Trophoblast cell (in vitro differentiated cells and primary cell): ENCODE measurements around the gene BCAN.

Experiments used
- DNase-seq, 2 donors: peaks; one replicate each; pipeline ENCODE4 v3.0.0-alpha.2; 2016
- H2AFZ ChIP-seq: 2 replicates; pipeline ENCODE4 v1.6.1; 2013; ENCODE audit warnings: low read length, moderate library complexity, mild to moderate bottlenecking; ENCODE audit not compliant: insufficient read depth, poor library complexity
- H2AK5ac ChIP-seq: 2 replicates; pipeline ENCODE4 v1.6.1; 2013; ENCODE audit warnings: mild to moderate bottlenecking, low read length
- H2BK120ac ChIP-seq: 2 replicates; pipeline ENCODE4 v1.6.1; 2013; ENCODE audit warnings: low read length, mild to moderate bottlenecking, moderate library complexity; ENCODE audit not compliant: insufficient read depth, poor library complexity
- H2BK12ac ChIP-seq: 2 replicates; pipeline ENCODE4 v1.6.1; 2013; ENCODE audit warnings: mild to moderate bottlenecking, low read length, moderate library complexity
- H2BK5ac ChIP-seq: 2 replicates; pipeline ENCODE4 v1.6.1; 2013; ENCODE audit warnings: low read length, low read depth, moderate library complexity, mild to moderate bottlenecking; ENCODE audit not compliant: poor library complexity
- H3K14ac ChIP-seq: 2 replicates; pipeline ENCODE4 v1.6.1; 2013; ENCODE audit warnings: mild to moderate bottlenecking, low read length
- H3K18ac ChIP-seq: 2 replicates; pipeline ENCODE4 v1.6.1; 2013; ENCODE audit warnings: mild to moderate bottlenecking, low read length
- H3K23ac ChIP-seq: 2 replicates; pipeline ENCODE4 v1.6.1; 2013; ENCODE audit warnings: low read length
- H3K27ac ChIP-seq: 2 replicates; pipeline ENCODE4 v1.5.1; 2013; ENCODE audit warnings: low read depth, mild to moderate bottlenecking, inconsistent platforms, low read length, moderate library complexity
- H3K27me3 ChIP-seq: 2 replicates; pipeline ENCODE4 v1.6.1; 2013; ENCODE audit warnings: inconsistent platforms, mild to moderate bottlenecking, low read length, moderate library complexity; ENCODE audit not compliant: insufficient read depth
- H3K36me3 ChIP-seq, 2 experiments: 1 replicate in 1 of 2; 2 replicates in 1 of 2; pipeline ENCODE4 v1.6.1; 2013; ENCODE audit warnings: low read length in 2 of 2, mild to moderate bottlenecking in 2 of 2, moderate library complexity in 1 of 2; ENCODE audit not compliant: insufficient read depth in 2 of 2, control insufficient read depth in 1 of 2
- H3K4ac ChIP-seq: 2 replicates; pipeline ENCODE4 v1.6.1; 2013; ENCODE audit warnings: low read depth, mild to moderate bottlenecking, low read length, moderate library complexity
- H3K4me1 ChIP-seq, 2 experiments: 1 replicate in 1 of 2; 2 replicates in 1 of 2; pipeline ENCODE4 v1.6.1; 2013; ENCODE audit warnings: low read length in 2 of 2, mild to moderate bottlenecking in 2 of 2, moderate library complexity in 1 of 2; ENCODE audit not compliant: insufficient read depth in 2 of 2, control insufficient read depth in 1 of 2
- H3K4me2 ChIP-seq: 2 replicates; pipeline ENCODE4 v1.6.1; 2013; ENCODE audit warnings: inconsistent platforms, mild to moderate bottlenecking, low read length, moderate library complexity
- H3K4me3 ChIP-seq: 2 replicates; pipeline ENCODE4 v1.5.1; 2013; ENCODE audit warnings: mild to moderate bottlenecking, low read depth, low read length, inconsistent platforms
- H3K79me1 ChIP-seq: one replicate; pipeline ENCODE4 v1.6.1; 2013; ENCODE audit warnings: low read length
- H3K79me2 ChIP-seq: 2 replicates; pipeline ENCODE4 v1.6.1; 2013; ENCODE audit warnings: low read length, mild to moderate bottlenecking; ENCODE audit not compliant: control insufficient read depth, insufficient read depth, poor library complexity
- H3K9ac ChIP-seq: 2 replicates; pipeline ENCODE4 v1.6.1; 2013; ENCODE audit warnings: mild to moderate bottlenecking, low read length
- H3K9me3 ChIP-seq: 2 replicates; pipeline ENCODE4 v1.6.1; 2013; ENCODE audit warnings: low read depth, mild to moderate bottlenecking, control low read depth, inconsistent platforms, low read length; ENCODE audit not compliant: insufficient read depth
- H4K12ac ChIP-seq: 2 replicates; pipeline ENCODE4 v1.6.1; 2013; ENCODE audit warnings: low read depth, mild to moderate bottlenecking, low read length, moderate library complexity
- H4K8ac ChIP-seq: 2 replicates; pipeline ENCODE4 v1.6.1; 2013; ENCODE audit warnings: low read depth, mild to moderate bottlenecking, low read length, moderate library complexity
- H4K91ac ChIP-seq: one replicate; pipeline ENCODE4 v1.6.1; 2013; ENCODE audit warnings: low read depth, mild to moderate bottlenecking, low read length, moderate library complexity
- WGBS: extraction: QIAGEN DNeasy Blood & Tissue Kit; methylation state at CpG from one replicate; pipeline ENCODE4 v1.1.7; 2013; ENCODE audit warnings: missing lambda C conversion rate; ENCODE audit not compliant: insufficient read length, insufficient coverage; ENCODE audit errors: extremely low coverage; 5-methylcytosine and 5-hydroxymethylcytosine counted together

Gene BCAN

DNA sequence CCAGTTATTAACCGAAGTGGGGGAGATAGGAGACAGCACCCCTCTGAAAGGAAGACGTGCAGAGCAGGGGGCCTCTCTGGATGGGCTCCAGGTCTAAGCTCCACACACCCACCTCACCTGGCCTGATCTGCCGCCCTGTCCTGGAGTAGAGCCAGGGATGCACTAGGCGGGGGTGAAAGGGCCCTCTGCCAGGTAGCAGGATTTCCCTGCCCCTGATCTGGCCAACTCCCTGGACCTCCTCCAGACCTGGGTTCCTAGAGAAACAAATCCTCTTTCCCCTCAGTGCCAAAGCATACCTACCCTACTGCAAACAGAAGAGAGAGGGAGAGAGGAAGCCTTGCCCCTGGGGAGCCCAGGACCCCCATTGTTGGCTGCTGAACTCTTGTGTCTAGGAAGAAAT, 61.4 kb downstream of the BCAN start:
- H3K36me3 ChIP-seq, result peaks cover 22 to 26% of the 10 kb centered on the region in 2 experiments
- H3K23ac ChIP-seq, result no peak overlapping the region
- H3K9me3 ChIP-seq, result peaks cover 3% of the 10 kb centered on the region
- no peak overlapping the region for H3K4me3 ChIP-seq
- no peak overlapping the region for H3K4ac ChIP-seq
- H4K8ac ChIP-seq, result no peak overlapping the region
- no peak overlapping the region for H2BK120ac ChIP-seq
- H4K12ac ChIP-seq, result no peak overlapping the region
- H3K4me2 ChIP-seq, result peak overlapping the region; percentile 55
- H3K79me2 ChIP-seq, result no peaks in the 10 kb centered on the region
- H4K91ac ChIP-seq, result no peak overlapping the region
- no peak overlapping the region for H3K14ac ChIP-seq
- H3K27me3 ChIP-seq, result peaks cover 3% of the 10 kb centered on the region
- H3K27ac ChIP-seq, result no peak overlapping the region
- peak overlapping the region; percentile 4 for H3K18ac ChIP-seq
- H3K4me1 ChIP-seq, result peaks cover 40 to 57% of the 10 kb centered on the region in 2 experiments
- DNase-seq, result no peak
- H2AFZ ChIP-seq, result no peak overlapping the region
- H2BK5ac ChIP-seq, result no peak overlapping the region
- no peak overlapping the region for H3K9ac ChIP-seq
- WGBS, result no CpG with 5 or more reads among the region's 4 CpGs
- no peak overlapping the region for H2BK12ac ChIP-seq
- H3K79me1 ChIP-seq, result peaks cover 21% of the 10 kb centered on the region
- H2AK5ac ChIP-seq, result no peak overlapping the region

GRCh38 chr1:156703741-156704140, 61.8 kb downstream of the BCAN start:
- no peak overlapping the region for H3K4ac ChIP-seq
- no peak overlapping the region for H2BK5ac ChIP-seq

DNA sequence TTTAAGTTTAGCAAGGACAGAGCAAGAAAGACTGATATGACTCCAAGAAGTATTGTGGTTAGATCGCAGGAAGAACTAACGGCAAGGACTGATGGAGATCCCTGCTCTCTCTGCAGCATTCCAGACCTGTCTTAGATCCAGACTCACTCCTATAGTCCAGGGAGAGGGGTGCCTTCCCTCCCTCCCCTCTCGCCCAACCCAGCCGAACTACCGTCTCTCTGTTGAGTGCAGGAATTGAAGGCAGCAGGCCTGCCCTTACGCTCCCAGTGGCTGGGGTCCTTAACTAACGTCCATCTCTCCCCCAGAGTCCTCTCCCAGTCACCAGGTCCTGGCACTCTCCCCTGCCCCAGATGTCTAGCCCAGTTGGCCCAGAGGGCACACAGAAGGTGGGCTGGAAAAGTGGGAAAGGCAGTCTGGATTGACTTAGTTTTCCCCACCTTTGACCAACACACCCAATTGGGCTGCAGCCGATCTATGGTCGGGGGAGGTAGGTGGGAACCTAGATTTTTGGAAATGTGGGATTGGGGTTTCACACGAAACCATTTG, 62.3 kb downstream of the BCAN start:
- H3K79me2 ChIP-seq, result no peaks in the 10 kb centered on the region
- peak overlapping the region; percentile 39 for H4K8ac ChIP-seq
- peak overlapping the region; percentile 70 for H4K91ac ChIP-seq
- H3K14ac ChIP-seq, result peak overlapping the region; percentile 54
- no peak overlapping the region for H3K23ac ChIP-seq
- peak overlapping the region; percentile 8 for H2BK12ac ChIP-seq
- H2BK120ac ChIP-seq, result peak overlapping the region; percentile 53
- H2AK5ac ChIP-seq, result peak overlapping the region; percentile 40
- peaks cover 3% of the 10 kb centered on the region for H3K27me3 ChIP-seq
- no peak overlapping the region for H3K27ac ChIP-seq
- H3K4me3 ChIP-seq, result peak overlapping the region; percentile 60
- H3K79me1 ChIP-seq, result peaks cover 21% of the 10 kb centered on the region
- peaks cover 16 to 18% of the 10 kb centered on the region in 2 experiments for H3K36me3 ChIP-seq
- no peak overlapping the region for H4K12ac ChIP-seq
- DNase-seq, result no peak
- peaks cover 3% of the 10 kb centered on the region for H3K9me3 ChIP-seq
- peak overlapping the region; percentile 64 for H3K4ac ChIP-seq
- peaks cover 49 to 62% of the 10 kb centered on the region in 2 experiments for H3K4me1 ChIP-seq
- no peak overlapping the region for H3K9ac ChIP-seq
- no peak overlapping the region for H2BK5ac ChIP-seq
- peak overlapping the region; percentile 60 for H3K18ac ChIP-seq
- WGBS, result no CpG with 5 or more reads among the region's 10 CpGs
- H3K4me2 ChIP-seq, result peak overlapping the region; percentile 55
- H2AFZ ChIP-seq, result no peak overlapping the region

More at GRCh38 chr1:156703741-156704140, 61.8 kb downstream of the BCAN start:
- Histone ChIP-seq H2BK12ac (no peak overlapping the region), H2AFZ (no peak overlapping the region), H4K91ac (no peak overlapping the region), H2AK5ac (no peak overlapping the region), H3K9me3 (peaks cover 3% of the 10 kb centered on the region), H3K9ac (no peak overlapping the region), H3K4me3 (no peak overlapping the region), H3K79me2 (no peaks in the 10 kb centered on the region), H4K12ac (no peak overlapping the region), H3K27me3 (peaks cover 3% of the 10 kb centered on the region), H3K4me1 (peaks cover 44 to 61% of the 10 kb centered on the region in 2 experiments), H3K14ac (no peak overlapping the region), H4K8ac (no peak overlapping the region), H3K4me2 (peak overlapping the region; percentile 55), H3K27ac (no peak overlapping the region), H3K79me1 (peaks cover 21% of the 10 kb centered on the region), H3K23ac (no peak overlapping the region), H2BK120ac (no peak overlapping the region), H3K18ac (peak overlapping the region; percentile 4), H3K36me3 (peaks cover 21 to 23% of the 10 kb centered on the region in 2 experiments)
- no CpG with 5 or more reads among the region's 4 CpGs for WGBS
- no peak for DNase-seq

DNA sequence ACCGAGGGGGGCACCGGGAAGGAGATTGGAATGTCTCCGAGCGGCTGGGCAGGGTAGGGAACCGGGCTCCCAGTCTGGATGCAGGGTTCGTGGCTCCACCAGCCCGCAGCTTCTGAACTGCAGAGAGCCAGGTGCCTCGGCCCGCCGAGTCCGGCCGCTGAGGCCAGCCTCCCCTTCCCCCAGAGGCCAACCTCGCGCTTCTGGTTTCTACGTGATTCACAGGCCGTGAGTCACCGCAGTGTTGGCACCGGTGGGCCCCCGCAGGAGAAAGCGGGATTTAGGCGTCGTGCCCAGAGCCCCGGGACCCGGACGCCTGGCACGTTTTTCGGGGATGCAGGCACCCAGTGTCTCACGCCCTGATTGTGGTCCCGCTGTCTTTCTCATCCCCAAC, 63.0 kb downstream of the BCAN start:
- H3K27ac ChIP-seq, result no peak overlapping the region
- peak overlapping the region; percentile 32 for H4K8ac ChIP-seq
- DNase-seq, result peak; percentile 79 to 85
- peak overlapping the region; percentile 21 for H3K4ac ChIP-seq
- H4K12ac ChIP-seq, result no peak overlapping the region
- peak overlapping the region; percentile 6 for H3K9ac ChIP-seq
- peaks cover 21% of the 10 kb centered on the region for H3K79me1 ChIP-seq
- peaks cover 3% of the 10 kb centered on the region for H3K27me3 ChIP-seq
- H2BK120ac ChIP-seq, result peak overlapping the region; percentile 58
- H3K79me2 ChIP-seq, result no peaks in the 10 kb centered on the region
- peak overlapping the region; percentile 55 for H3K4me2 ChIP-seq
- peaks cover under 1% of the 10 kb centered on the region for H3K9me3 ChIP-seq
- H2BK12ac ChIP-seq, result peak overlapping the region; percentile 38
- H4K91ac ChIP-seq, result peak overlapping the region; percentile 50
- H3K4me3 ChIP-seq, result peak overlapping the region; percentile 64
- H3K18ac ChIP-seq, result peak overlapping the region; percentile 65
- H2AK5ac ChIP-seq, result peak overlapping the region; percentile 29
- no peak overlapping the region for H3K23ac ChIP-seq
- peak overlapping the region; percentile 23 for H2AFZ ChIP-seq
- peak overlapping the region; percentile 41 for H2BK5ac ChIP-seq
- WGBS, result no CpG with 5 or more reads among the region's 29 CpGs
- peak overlapping the region; percentile 80 for H3K14ac ChIP-seq
- peaks cover 12% of the 10 kb centered on the region in 2 experiments for H3K36me3 ChIP-seq
- H3K4me1 ChIP-seq, result peaks cover 55 to 69% of the 10 kb centered on the region in 2 experiments
